Endodermal cell (in vitro differentiated cells): ENCODE measurements around the gene MNX1. TPM values are rescaled to one million over a fixed set of nuclear protein-coding genes. Genes with fewer than 3 reads are reported as not detected.

ENCODE experiments used
- DNase-seq: peaks from one replicate; pipeline ENCODE4 v3.0.0-alpha.2; 2017
- H3K27ac ChIP-seq: 2 replicates; pipeline ENCODE4 v1.5.1; 2013; ENCODE audit warnings: mild to moderate bottlenecking, low read depth, low read length, moderate library complexity
- H3K27me3 ChIP-seq: 2 replicates; pipeline ENCODE4 v1.6.1; 2013; ENCODE audit warnings: mild to moderate bottlenecking, low read length, moderate library complexity; ENCODE audit not compliant: insufficient read depth, control insufficient read depth, poor library complexity, severe bottlenecking
- H3K36me3 ChIP-seq: 2 replicates; pipeline ENCODE4 v1.7.0; 2013; ENCODE audit warnings: mild to moderate bottlenecking, low read length, moderate library complexity; ENCODE audit not compliant: control insufficient read depth, insufficient read depth
- H3K4me1 ChIP-seq: one replicate; pipeline ENCODE4 v1.7.0; 2013; ENCODE audit warnings: low read length; ENCODE audit not compliant: control insufficient read depth, insufficient read depth
- H3K4me3 ChIP-seq: 2 replicates; pipeline ENCODE4 v1.5.1; 2013; ENCODE audit warnings: mild to moderate bottlenecking, low read length, moderate library complexity
- H3K9ac ChIP-seq: 2 replicates; pipeline ENCODE4 v1.6.1; 2013; ENCODE audit warnings: mild to moderate bottlenecking, low read length, moderate library complexity; ENCODE audit not compliant: poor library complexity, severe bottlenecking; ENCODE audit errors: extremely low read depth
- H3K9me3 ChIP-seq: 2 replicates; pipeline ENCODE4 v1.6.1; 2013; ENCODE audit warnings: mild to moderate bottlenecking, low read length, moderate library complexity; ENCODE audit not compliant: control insufficient read depth
- H3K27ac Mint-ChIP-seq: 2 replicates; pipeline ENCODE4 v1.8.0; 2020; ENCODE audit warnings: mixed read lengths
- H3K27me3 Mint-ChIP-seq: 2 replicates; pipeline ENCODE4 v1.8.0; 2021; ENCODE audit warnings: mild to moderate bottlenecking, mixed read lengths; ENCODE audit not compliant: insufficient read depth
- H3K36me3 Mint-ChIP-seq: 2 replicates; pipeline ENCODE4 v1.8.0; 2020; ENCODE audit warnings: low read depth, mixed read lengths
- H3K4me1 Mint-ChIP-seq: 2 replicates; pipeline ENCODE4 v1.8.0; 2020; ENCODE audit warnings: mixed read lengths
- H3K4me3 Mint-ChIP-seq: 2 replicates; pipeline ENCODE4 v1.8.0; 2020; ENCODE audit warnings: mild to moderate bottlenecking, moderate library complexity, mixed read lengths
- H3K9me3 Mint-ChIP-seq: 2 replicates; pipeline ENCODE4 v1.8.0; 2020; ENCODE audit warnings: mild to moderate bottlenecking, mixed read lengths
- CTCF ChIP-seq: fragments of 200-600 bp; sonication (generic); conservative IDR thresholded peaks from 2 replicates; pipeline ENCODE4 v1.5.0; 2021; ENCODE audit warnings: antibody characterized with exemption, mild to moderate bottlenecking
- WGBS, 2 experiments: methylation state at CpG; one replicate each; pipeline versions ENCODE4 v1.1.5 to v1.1.7; 2013; ENCODE audit warnings: missing lambda C conversion rate in 2 of 2, mixed read lengths in 1 of 2; ENCODE audit not compliant: insufficient coverage in 1 of 2, insufficient read length in 1 of 2; 5-methylcytosine and 5-hydroxymethylcytosine counted together
- total RNA-seq, 2 donors: library from RNA; stranded (reverse); fragmentation: NEBNext Ultra II Directional in 1 of 2; extraction: Animal tissue kit (Norgen Biotek cat#: 25700) in 1 of 2; gene quantifications; 2 replicates in 1 of 2; 3 replicates in 1 of 2; pipeline ENCODE4 v1.2.1, GENCODE V29; 2021

MNX1 gene
- total RNA-seq, 2 donors from 2014 or later = 14.5 to 18.7 TPM

GRCh38 chr7:157001920-157002818 is 8.3 kb downstream of the MNX1 start:
- Mint-ChIP-seq H3K27me3 (peaks cover 93% of the 10 kb centered on the region), H3K4me1 (peaks cover 20% of the 10 kb centered on the region), H3K9me3 (no peaks in the 10 kb centered on the region), H3K27ac (no peak overlapping the region), H3K36me3 (peaks cover 6% of the 10 kb centered on the region), H3K4me3 (peak overlapping the region; percentile 28)
- no peak for TF ChIP-seq CTCF
- Histone ChIP-seq H3K27me3 (peaks cover 99% of the 10 kb centered on the region), H3K36me3 (no peaks in the 10 kb centered on the region), H3K4me1 (peaks cover 2% of the 10 kb centered on the region), H3K27ac (no peak overlapping the region), H3K4me3 (peak overlapping the region; percentile 45), H3K9ac (no peak overlapping the region), H3K9me3 (no peaks in the 10 kb centered on the region)
- peak; percentile 67 for DNase-seq
- WGBS, 2 experiments = 10 to 11% methylated on average over 15 to 32 of the region's 32 CpGs

- Histone ChIP-seq H3K4me3 (no peak overlapping the region), H3K4me1 (no peaks in the 10 kb centered on the region), H3K27ac (no peak overlapping the region), H3K27me3 (peaks cover 99% of the 10 kb centered on the region), H3K36me3 (no peaks in the 10 kb centered on the region), H3K9me3 (no peaks in the 10 kb centered on the region), H3K9ac (no peak overlapping the region)
- Mint-ChIP-seq H3K27me3 (peaks cover 93% of the 10 kb centered on the region), H3K9me3 (no peaks in the 10 kb centered on the region), H3K4me1 (peaks cover 19% of the 10 kb centered on the region), H3K27ac (no peak overlapping the region), H3K4me3 (peak overlapping the region; percentile 36), H3K36me3 (peaks cover 6% of the 10 kb centered on the region)
- 7 to 19% methylated on average over 8 to 25 of the region's 25 CpGs for WGBS, 2 experiments
- TF ChIP-seq CTCF = no peak
- peak; percentile 56 for DNase-seq
These were observed 9.5 kb downstream of the MNX1 start for GRCh38 chr7:157000741-157001653.

- Histone ChIP-seq H3K9me3 (no peaks in the 10 kb centered on the region), H3K4me1 (no peaks in the 10 kb centered on the region), H3K27ac (no peak overlapping the region), H3K9ac (no peak overlapping the region), H3K27me3 (peaks cover 97% of the 10 kb centered on the region), H3K4me3 (peak overlapping the region; percentile 17), H3K36me3 (no peaks in the 10 kb centered on the region)
- TF ChIP-seq CTCF = peak; percentile 23
- no peaks in the 10 kb centered on the region for H3K9me3 Mint-ChIP-seq
- WGBS, 2 experiments = 1 to 3% methylated on average over 6 to 61 of the region's 75 CpGs
- H3K4me1 Mint-ChIP-seq = peaks cover 19% of the 10 kb centered on the region
- no peak overlapping the region for H3K27ac Mint-ChIP-seq
- peaks cover 6% of the 10 kb centered on the region for H3K36me3 Mint-ChIP-seq
- peak overlapping the region; percentile 36 for H3K4me3 Mint-ChIP-seq
- peak; percentile 66 for DNase-seq
- H3K27me3 Mint-ChIP-seq = peaks cover 94% of the 10 kb centered on the region
These were observed 10.3 kb downstream of the MNX1 start for GRCh38 chr7:156999958-157000726.
